Uterus (tissue), 2 donors: Measurements from ENCODE around the gene SLAIN2.

Experiments
- POLR2A ChIP-seq, 2 donors: fragments of 450-650 bp; IDR thresholded peaks; one replicate each; pipeline ENCODE4 v1.6.1; 2016; ENCODE audit warnings: antibody characterized with exemption in 2 of 2, mild to moderate bottlenecking in 1 of 2, moderate library complexity in 1 of 2
- TF ChIP-seq, protein P1 (sequence below), 4 experiments: fragments of 200-600 bp in 2 of 4; fragments of 450-650 bp in 2 of 4; sonication (generic) in 2 of 4; IDR thresholded peaks; one replicate each; pipeline ENCODE4 v1.5.1; 2016 to 2019; ENCODE audit warnings: antibody characterized with exemption in 4 of 4, mild to moderate bottlenecking in 2 of 4, moderate library complexity in 1 of 4

DNA sequence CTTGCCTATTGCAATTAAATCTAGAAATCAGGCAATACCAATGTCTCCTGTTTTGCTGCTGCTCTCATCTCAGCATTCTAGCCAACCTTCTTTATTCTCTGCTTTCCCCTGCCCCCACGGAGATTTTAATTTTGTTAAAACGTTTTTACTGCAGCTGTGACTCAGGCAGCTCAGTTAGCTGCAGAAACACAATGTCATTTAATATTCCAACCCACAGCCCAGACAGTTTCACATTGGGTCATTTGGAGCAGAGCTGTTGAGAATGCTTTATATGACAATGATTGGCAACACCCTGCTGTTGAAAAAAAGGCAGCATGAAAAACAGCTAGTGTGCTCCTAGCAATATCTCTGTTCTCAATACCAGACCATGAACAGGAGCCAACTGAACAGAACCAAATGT is 129.2 kb downstream of the SLAIN2 start:
- TF ChIP-seq, protein P1, sequence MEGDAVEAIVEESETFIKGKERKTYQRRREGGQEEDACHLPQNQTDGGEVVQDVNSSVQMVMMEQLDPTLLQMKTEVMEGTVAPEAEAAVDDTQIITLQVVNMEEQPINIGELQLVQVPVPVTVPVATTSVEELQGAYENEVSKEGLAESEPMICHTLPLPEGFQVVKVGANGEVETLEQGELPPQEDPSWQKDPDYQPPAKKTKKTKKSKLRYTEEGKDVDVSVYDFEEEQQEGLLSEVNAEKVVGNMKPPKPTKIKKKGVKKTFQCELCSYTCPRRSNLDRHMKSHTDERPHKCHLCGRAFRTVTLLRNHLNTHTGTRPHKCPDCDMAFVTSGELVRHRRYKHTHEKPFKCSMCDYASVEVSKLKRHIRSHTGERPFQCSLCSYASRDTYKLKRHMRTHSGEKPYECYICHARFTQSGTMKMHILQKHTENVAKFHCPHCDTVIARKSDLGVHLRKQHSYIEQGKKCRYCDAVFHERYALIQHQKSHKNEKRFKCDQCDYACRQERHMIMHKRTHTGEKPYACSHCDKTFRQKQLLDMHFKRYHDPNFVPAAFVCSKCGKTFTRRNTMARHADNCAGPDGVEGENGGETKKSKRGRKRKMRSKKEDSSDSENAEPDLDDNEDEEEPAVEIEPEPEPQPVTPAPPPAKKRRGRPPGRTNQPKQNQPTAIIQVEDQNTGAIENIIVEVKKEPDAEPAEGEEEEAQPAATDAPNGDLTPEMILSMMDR (IDR thresholded peaks at IDR 0.05): no peak
- TF ChIP-seq POLR2A (IDR thresholded peaks at IDR 0.05): no peak
